ENCODE results near the gene DAPK3.

DAPK3 gene

GRCh38 chr19:4007021-4007835 lies 36.3 kb upstream of the DAPK3 start, which contains the start of gene PIAS4 (continued):
- no peak for TF ChIP-seq GLI2 (tag by site-specific recombination; IDR thresholded peaks at IDR 0.05; ENCODE audit: borderline replicate concordance, low read depth)
- TF ChIP-seq ZNF239 (tag by site-specific recombination; IDR thresholded peaks at IDR 0.05), result 0 out of 2 replicates have a peak, but pooled peaks have one; percentile 52
- peak; percentile 57; the same call in 1 of the 2 replicates for TF ChIP-seq KLF7 (tag by site-specific recombination; IDR thresholded peaks at IDR 0.05; ENCODE audit: borderline replicate concordance)
- TF ChIP-seq ZNF121 (tag by site-specific recombination; IDR thresholded peaks at IDR 0.05), result no peak
- TF ChIP-seq ZNF830 (tag by site-specific recombination; IDR thresholded peaks at IDR 0.05; ENCODE audit: low read depth), result no peak
- TF ChIP-seq MZF1 (tag by site-specific recombination; IDR thresholded peaks at IDR 0.05; ENCODE audit: borderline replicate concordance), result no peak
- TF ChIP-seq PRDM10 (tag by site-specific recombination; IDR thresholded peaks at IDR 0.05), result peak; percentile 94
- peak; percentile 11; the same call in 1 of the 2 replicates for TF ChIP-seq REST (tag by site-specific recombination; IDR thresholded peaks at IDR 0.05)
- peak; percentile 40; the same call in 1 of the 2 replicates for TF ChIP-seq ZBTB20 (tag by site-specific recombination; IDR thresholded peaks at IDR 0.05)
- no peak for TF ChIP-seq ZNF747 (tag by site-specific recombination; IDR thresholded peaks at IDR 0.05)
- TF ChIP-seq ZNF48 (tag by site-specific recombination; IDR thresholded peaks at IDR 0.05), result no peak
- no peak for TF ChIP-seq ZNF548 (tag by site-specific recombination; IDR thresholded peaks at IDR 0.05)
- TF ChIP-seq ZIC2 (tag by site-specific recombination; IDR thresholded peaks at IDR 0.05), result peak; percentile 97
- no peak for TF ChIP-seq ZNF19 (tag by site-specific recombination; IDR thresholded peaks at IDR 0.05; ENCODE audit: low read depth)
- TF ChIP-seq ZNF211 (tag by site-specific recombination; IDR thresholded peaks at IDR 0.05; ENCODE audit: low read depth), result no peak
- TF ChIP-seq ZNF114 (tag by site-specific recombination; IDR thresholded peaks at IDR 0.05), result no peak
- TF ChIP-seq ZNF518A (tag by site-specific recombination; conservative IDR thresholded peaks at IDR 0.05; ENCODE audit: low read depth), result no peak
- no peak for TF ChIP-seq ZNF155 (tag by site-specific recombination; IDR thresholded peaks at IDR 0.05)
- no peak for TF ChIP-seq ZSCAN18 (tag by site-specific recombination; IDR thresholded peaks at IDR 0.05)
- peak; percentile 80 for TF ChIP-seq KLF1 (tag by site-specific recombination; IDR thresholded peaks at IDR 0.05)
- TF ChIP-seq SETDB1 (IDR thresholded peaks at IDR 0.05; ENCODE audit: insufficient read length, low read length), result no peak
- no peak for TF ChIP-seq ZNF132 (tag by site-specific recombination; IDR thresholded peaks at IDR 0.05; ENCODE audit: borderline replicate concordance)
- no peak for TF ChIP-seq ZNF670 (tag by site-specific recombination; IDR thresholded peaks at IDR 0.05; ENCODE audit: low read depth)
- 0 out of 2 replicates have a peak, but pooled peaks have one; percentile 18 for TF ChIP-seq ZNF660 (tag by site-specific recombination; IDR thresholded peaks at IDR 0.05)
- TF ChIP-seq ZFP37 (tag by site-specific recombination; IDR thresholded peaks at IDR 0.05), result peak; percentile 48; the same call in 1 of the 2 replicates
- TF ChIP-seq ZBTB1 (tag by site-specific recombination; IDR thresholded peaks at IDR 0.05), result no peak
